PC-9 (cell line): ENCODE measurements around the gene SYT8.
A peak's percentile ranks its signal among the peaks of the same experiment; 100 is the strongest.

ENCODE experiments used
- CTCF ChIP-seq: fragments of 200-600 bp; sonication (generic); conservative IDR thresholded peaks from 2 replicates; pipeline ENCODE4 v1.6.1; 2017; ENCODE audit warnings: mixed run types, antibody characterized with exemption, mild to moderate bottlenecking, moderate library complexity
- EZH2 ChIP-seq: fragments of 200-600 bp; sonication (generic); IDR thresholded peaks from 2 replicates; pipeline ENCODE4 v1.8.0; 2017; ENCODE audit warnings: antibody characterized with exemption, low read depth

- TF ChIP-seq CTCF (peak; percentile 51; the same call in 1 of the 2 replicates), EZH2 (no peak)
Observed at GRCh38 chr11:1825039-1825740, 9.6 kb upstream of the SYT8 start.
